ENCODE measurements around the gene HSPA2.
"Not testable (repeated sequence)": the region's sequence is repeated elsewhere in the genome, so short reads cannot be mapped to it uniquely, and the experiment has no call there.

Gene HSPA2

GRCh38 chr14:64554556-64554955 lies 14.0 kb downstream of the HSPA2 start:
- no peak overlapping the region for H3K4me2 ChIP-seq (ENCODE audit: low read length)
- no peak overlapping the region for H3K27ac ChIP-seq
- no peak overlapping the region for H3K4me3 ChIP-seq (ENCODE audit: low read depth, low read length)
- no peak overlapping the region for H3K9ac ChIP-seq
- H3K36me3 ChIP-seq (ENCODE audit: control insufficient read depth, insufficient read depth, low read length): no peaks in the 10 kb centered on the region
- H2AFZ ChIP-seq: no peak overlapping the region
- TF ChIP-seq CTCF (IDR thresholded peaks at IDR 0.05): no peak
- H3K79me2 ChIP-seq: no peaks in the 10 kb centered on the region
- no peaks in the 10 kb centered on the region for H3K27me3 ChIP-seq (ENCODE audit: control insufficient read depth, insufficient read depth, low read length)
- no peaks in the 10 kb centered on the region for H3K9me3 ChIP-seq (ENCODE audit: control insufficient read depth, low read length)
- H3K4me1 ChIP-seq: peaks cover 3% of the 10 kb centered on the region

GRCh38 chr14:64556526-64556925 lies 16.0 kb downstream of the HSPA2 start:
- Histone ChIP-seq H3K36me3 (ENCODE audit: control insufficient read depth, insufficient read depth, low read length) (no peaks in the 10 kb centered on the region), H3K4me2 (ENCODE audit: low read length) (no peak overlapping the region), H3K27me3 (ENCODE audit: control insufficient read depth, insufficient read depth, low read length) (no peaks in the 10 kb centered on the region), H3K9me3 (ENCODE audit: control insufficient read depth, low read length) (no peaks in the 10 kb centered on the region), H2AFZ (no peak overlapping the region), H3K4me3 (ENCODE audit: low read depth, low read length) (no peak overlapping the region), H3K9ac (no peak overlapping the region), H3K79me2 (no peaks in the 10 kb centered on the region), H3K4me1 (peaks cover 6% of the 10 kb centered on the region), H3K27ac (no peak overlapping the region)
- no peak for TF ChIP-seq CTCF (IDR thresholded peaks at IDR 0.05)

- H3K79me2 ChIP-seq; H3K36me3 ChIP-seq (ENCODE audit: control insufficient read depth, insufficient read depth, low read length); H3K4me1 ChIP-seq; H3K9ac ChIP-seq; H3K27ac ChIP-seq; H3K4me3 ChIP-seq (ENCODE audit: low read depth, low read length); H2AFZ ChIP-seq; H3K9me3 ChIP-seq (ENCODE audit: control insufficient read depth, low read length); H3K4me2 ChIP-seq (ENCODE audit: low read length); H3K27me3 ChIP-seq (ENCODE audit: control insufficient read depth, insufficient read depth, low read length): not testable (repeated sequence)
Measured at GRCh38 chr14:64558216-64558615, 17.7 kb downstream of the HSPA2 start.

GRCh38 chr14:64561631-64562030 lies 21.1 kb downstream of the HSPA2 start:
- peaks cover 10% of the 10 kb centered on the region for H3K4me1 ChIP-seq
- H3K4me2 ChIP-seq (ENCODE audit: low read length): no peak overlapping the region
- no peak overlapping the region for H3K4me3 ChIP-seq (ENCODE audit: low read depth, low read length)
- no peaks in the 10 kb centered on the region for H3K79me2 ChIP-seq
- no peak for TF ChIP-seq CTCF (IDR thresholded peaks at IDR 0.05)
- no peak overlapping the region for H3K27ac ChIP-seq
- H2AFZ ChIP-seq: peak overlapping the region; percentile 13
- no peaks in the 10 kb centered on the region for H3K9me3 ChIP-seq (ENCODE audit: control insufficient read depth, low read length)
- H3K36me3 ChIP-seq (ENCODE audit: control insufficient read depth, insufficient read depth, low read length): no peaks in the 10 kb centered on the region
- H3K9ac ChIP-seq: no peak overlapping the region
- no peaks in the 10 kb centered on the region for H3K27me3 ChIP-seq (ENCODE audit: control insufficient read depth, insufficient read depth, low read length)

- Histone ChIP-seq H3K4me2 (ENCODE audit: low read length) (no peak overlapping the region), H3K36me3 (ENCODE audit: control insufficient read depth, insufficient read depth, low read length) (no peaks in the 10 kb centered on the region), H3K27ac (no peak overlapping the region), H3K79me2 (no peaks in the 10 kb centered on the region), H3K4me3 (ENCODE audit: low read depth, low read length) (no peak overlapping the region), H3K4me1 (peaks cover 10% of the 10 kb centered on the region), H2AFZ (no peak overlapping the region), H3K27me3 (ENCODE audit: control insufficient read depth, insufficient read depth, low read length) (no peaks in the 10 kb centered on the region), H3K9me3 (ENCODE audit: control insufficient read depth, low read length) (no peaks in the 10 kb centered on the region), H3K9ac (no peak overlapping the region)
- TF ChIP-seq CTCF (IDR thresholded peaks at IDR 0.05): no peak
Measured at GRCh38 chr14:64562436-64562835, 21.9 kb downstream of the HSPA2 start.

Data from parathyroid adenoma (tissue), 2 donors.